Stimulated activated CD8-positive, alpha-beta memory T cell treated with anti-CD3 and anti-CD28 coated beads, Interleukin-7, amount 100 ng/mL, for 1 hour (primary cell): Measurements from ENCODE around the gene RBM19.
"Not testable (repeated sequence)": the region's sequence is repeated elsewhere in the genome, so short reads cannot be mapped to it uniquely, and the experiment has no call there.

Experiments used
- DNase-seq, 2 donors: peaks; one replicate each; pipeline ENCODE4 v3.0.0-alpha.2; 2020; ENCODE audit warnings: low read depth in 2 of 2

The RBM19 gene

GRCh38 chr12:113903381-113903863, 62.7 kb downstream of the RBM19 start:
- no peak for DNase-seq

- DNase-seq: not testable (repeated sequence)
Observed at GRCh38 chr12:113901319-113901718, 64.8 kb downstream of the RBM19 start.

DNA sequence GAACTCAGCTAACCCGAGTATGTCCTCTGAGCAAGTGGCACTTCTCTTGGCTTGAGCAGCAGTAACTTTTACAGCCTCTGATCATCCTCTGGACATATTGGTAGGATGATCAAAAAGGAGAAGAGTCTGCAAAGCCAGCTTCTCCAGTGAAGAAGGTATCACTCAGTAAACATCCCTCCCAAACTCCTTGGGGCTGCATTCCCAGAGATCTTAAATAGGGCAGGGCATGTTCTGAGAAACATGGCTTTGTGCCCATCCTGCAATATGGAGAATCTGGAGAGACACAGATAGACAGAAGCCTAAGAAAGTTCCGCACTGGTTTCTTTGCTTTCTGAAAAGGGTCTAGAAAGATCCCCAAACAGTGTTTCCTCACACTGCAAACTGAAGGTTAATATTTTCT, 65.4 kb downstream of the RBM19 start:
- no peak for DNase-seq

DNA sequence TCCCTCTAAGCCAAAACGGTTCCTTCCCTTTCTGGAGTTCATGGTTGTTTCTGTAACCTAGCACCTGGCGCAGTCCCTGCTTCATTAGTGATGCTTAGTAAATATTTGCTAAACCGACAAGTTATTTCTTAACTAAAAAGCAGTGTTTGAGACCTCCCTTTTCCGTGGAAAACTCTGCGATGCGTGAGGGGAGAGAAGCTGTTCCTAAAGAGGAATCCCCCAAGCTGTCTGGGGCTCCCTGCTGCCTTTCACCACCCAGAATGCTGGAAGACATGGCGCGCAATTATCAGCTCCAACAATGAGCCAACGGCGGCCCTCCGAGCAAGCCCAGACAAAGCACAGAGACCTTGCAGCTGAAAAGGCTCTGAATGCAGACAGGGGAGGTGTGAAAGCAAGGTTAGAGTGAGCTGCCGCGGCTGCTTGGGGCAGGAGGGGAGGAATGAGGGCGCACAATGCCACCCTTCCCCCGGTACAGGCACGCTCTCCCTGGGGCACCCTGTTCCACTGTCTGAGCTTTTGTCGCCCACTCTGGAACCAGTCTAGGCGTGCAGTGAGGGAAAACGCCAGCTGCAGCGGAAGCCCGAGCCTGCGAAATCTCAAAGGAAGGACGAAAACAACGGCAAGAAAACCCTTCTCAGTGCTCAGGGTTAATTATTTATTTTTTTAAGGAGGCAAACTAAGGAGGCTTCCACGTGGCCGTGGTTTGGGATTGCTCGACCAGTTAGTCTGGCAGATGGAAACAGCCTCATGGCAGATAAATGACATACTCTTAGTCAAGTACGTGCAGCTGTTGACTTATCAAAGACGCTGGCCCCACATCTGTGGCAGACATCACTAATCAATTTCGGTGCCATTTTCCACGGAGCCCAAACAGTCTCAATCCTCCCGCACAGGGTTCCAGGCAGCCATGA, 66.3 kb downstream of the RBM19 start:
- no peak for DNase-seq

DNA sequence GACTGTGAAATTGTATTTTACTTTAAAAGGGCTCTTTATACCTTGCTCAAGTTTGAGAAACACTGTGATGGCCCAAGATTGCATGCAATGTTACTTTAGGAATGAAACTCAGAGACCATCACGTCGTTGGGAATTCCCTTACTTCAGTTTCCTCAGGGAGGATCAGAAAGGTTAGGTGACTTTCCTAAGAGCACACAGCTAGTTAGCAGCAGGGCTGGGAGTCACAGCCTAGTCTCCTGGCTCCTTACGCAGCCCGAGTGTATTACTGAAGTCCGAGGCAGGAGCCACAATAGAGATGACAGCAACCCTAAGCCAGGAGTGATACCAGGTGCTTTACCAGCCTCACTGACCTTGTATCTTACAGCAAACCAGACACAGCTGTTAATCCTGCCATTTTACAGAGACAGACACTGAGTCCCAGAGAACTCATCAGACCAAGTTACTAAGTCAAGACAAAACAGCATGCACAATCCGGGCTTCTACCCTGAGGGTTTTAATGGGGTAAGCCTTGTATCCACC, 67.0 kb downstream of the RBM19 start:
- DNase-seq: no peak

- no peak for DNase-seq
Observed at GRCh38 chr12:113898466-113898865, 67.7 kb downstream of the RBM19 start.

- no peak for DNase-seq
Observed at GRCh38 chr12:113897406-113897805, 68.7 kb downstream of the RBM19 start.

GRCh38 chr12:113896841-113897240, 69.3 kb downstream of the RBM19 start:
- DNase-seq: no peak

DNA sequence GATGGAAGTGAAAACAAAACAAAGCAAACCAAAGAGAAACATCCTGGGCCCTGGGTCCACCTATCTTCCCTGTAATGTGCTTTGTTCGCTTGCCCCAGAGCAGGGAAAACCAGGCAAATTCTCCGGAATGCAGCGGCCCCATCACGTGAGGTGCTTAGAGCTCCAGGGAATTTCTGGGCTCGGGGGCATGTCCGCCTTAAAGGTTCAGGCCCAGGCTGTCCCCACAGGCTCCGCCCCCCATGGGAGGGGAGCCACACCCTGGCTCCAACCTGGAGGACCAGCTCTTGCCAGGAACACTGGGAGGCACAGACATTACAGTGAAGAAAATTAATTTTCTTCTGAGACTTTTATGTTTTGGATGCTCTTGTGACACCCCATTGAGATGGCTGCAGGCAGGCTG, 69.9 kb downstream of the RBM19 start:
- no peak for DNase-seq

DNA sequence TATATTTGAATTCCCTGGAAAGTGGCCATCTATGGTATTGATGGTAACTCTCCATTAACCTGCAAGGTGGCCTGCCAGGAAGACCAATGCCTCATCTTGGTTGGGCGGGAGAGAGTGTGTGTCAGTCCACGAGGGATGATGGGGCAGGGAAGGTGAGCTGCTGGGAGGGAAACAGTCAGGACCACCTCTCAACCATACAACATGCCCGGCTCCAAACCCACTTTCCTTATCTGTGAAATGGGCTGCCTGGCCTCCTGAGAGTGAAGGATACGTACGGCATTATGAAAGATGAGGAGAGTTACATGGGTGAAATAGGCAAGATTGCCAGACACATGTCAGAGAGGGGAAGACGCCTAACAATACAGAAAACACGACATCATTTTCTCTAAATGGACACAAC, 70.9 kb downstream of the RBM19 start:
- DNase-seq: no peak

GRCh38 chr12:113894697-113895096, 71.4 kb downstream of the RBM19 start:
- no peak for DNase-seq

DNA sequence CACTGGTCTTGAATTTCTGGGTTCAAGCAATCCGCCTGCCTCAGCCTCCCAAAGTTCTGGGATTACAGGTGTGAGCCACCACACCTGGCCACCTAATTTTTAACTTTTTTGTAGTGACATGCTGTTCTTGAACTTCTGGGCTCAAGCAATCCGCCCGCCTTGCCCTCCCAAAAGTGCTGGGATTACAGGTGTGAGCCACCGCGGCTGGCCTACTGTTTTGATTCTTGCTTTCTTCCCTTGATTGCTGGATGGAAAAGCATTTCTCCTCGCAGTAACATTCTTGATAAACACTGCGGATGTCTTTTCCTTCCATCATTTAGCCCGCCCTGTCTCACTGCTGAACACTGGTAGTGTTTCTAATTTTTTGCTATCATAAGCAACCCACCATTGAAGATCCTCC, 72.9 kb downstream of the RBM19 start:
- no peak for DNase-seq

DNA sequence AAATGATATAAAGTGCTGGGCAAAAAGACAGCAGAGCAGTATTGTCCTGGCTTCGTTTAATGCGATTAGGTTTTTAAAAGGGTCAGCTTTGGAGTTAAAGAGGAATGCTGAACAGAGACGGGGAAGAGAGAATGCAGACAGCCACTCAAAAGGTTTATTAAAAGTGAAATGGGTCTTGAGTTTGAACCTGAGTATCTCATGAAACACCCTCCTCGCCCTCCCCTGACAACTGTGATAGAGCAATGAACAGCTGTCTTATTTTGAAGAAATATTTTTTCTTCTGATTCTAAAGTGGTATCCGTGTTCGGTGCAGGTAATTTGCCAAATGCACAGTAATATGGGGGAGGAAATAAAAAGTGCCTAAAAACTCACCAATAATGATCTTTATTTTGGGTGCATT, 73.6 kb downstream of the RBM19 start:
- no peak for DNase-seq

GRCh38 chr12:113891739-113892520, 74.2 kb downstream of the RBM19 start:
- no peak for DNase-seq

- DNase-seq: no peak
Observed at GRCh38 chr12:113891167-113891692, 74.9 kb downstream of the RBM19 start.

DNA sequence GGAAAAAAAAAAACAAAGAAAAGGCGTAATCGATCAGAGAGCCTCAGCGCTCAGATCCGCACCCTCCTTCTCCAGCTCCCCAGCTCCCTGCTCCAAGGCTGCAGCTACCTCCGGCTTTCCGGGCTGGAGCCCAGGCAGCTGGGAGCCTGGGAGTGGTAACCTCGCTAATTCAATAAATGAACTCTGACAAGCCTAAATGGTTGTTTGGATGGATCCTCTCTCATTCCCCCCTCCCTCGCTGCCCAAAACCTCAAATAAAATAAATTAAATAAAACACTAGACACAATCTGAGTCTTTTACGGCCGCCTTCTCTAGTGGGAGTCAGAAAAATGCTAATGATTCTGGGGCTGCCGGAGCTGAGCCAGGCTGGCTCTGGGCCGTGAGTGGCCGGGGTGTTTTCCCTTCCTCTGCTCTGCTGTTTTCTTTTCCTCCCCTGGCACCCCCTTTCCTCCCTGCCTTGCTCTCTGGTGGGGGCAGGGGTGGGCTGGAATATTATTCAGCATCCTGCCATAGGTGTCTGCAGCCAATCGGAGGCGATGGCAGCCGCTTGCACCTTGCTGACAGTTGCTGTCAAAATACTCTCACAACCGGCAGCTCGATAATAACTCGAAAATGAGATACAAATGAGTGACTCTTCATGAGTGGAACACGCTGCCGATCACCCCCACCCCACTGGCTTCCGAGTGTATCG, 76.1 kb downstream of the RBM19 start:
- no peak for DNase-seq

GRCh38 chr12:113889076-113889475, 77.0 kb downstream of the RBM19 start:
- no peak for DNase-seq

DNA sequence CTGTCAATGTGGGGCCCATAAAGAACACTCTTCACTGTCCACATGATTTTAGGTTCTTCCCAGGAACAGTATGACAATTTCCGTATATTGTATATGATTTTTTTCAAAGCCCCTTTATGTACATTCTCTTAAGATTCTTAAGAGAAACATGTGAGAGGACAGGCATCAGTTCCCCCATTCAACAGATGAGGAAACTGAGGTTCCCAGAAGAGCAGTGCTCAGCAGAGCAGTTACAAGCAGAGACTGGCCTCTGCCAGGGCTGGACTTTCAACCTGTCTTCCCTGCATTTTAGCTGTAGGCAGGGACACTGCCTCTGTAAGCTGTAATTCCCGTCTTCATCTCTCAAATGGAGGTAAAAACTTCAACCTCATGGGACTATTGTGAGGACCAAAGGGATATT, 77.7 kb downstream of the RBM19 start:
- DNase-seq: no peak

- DNase-seq: no peak
Observed at GRCh38 chr12:113887906-113888305, 78.2 kb downstream of the RBM19 start.

- DNase-seq: no peak
Observed at GRCh38 chr12:113886721-113887120, 79.4 kb downstream of the RBM19 start.

DNA sequence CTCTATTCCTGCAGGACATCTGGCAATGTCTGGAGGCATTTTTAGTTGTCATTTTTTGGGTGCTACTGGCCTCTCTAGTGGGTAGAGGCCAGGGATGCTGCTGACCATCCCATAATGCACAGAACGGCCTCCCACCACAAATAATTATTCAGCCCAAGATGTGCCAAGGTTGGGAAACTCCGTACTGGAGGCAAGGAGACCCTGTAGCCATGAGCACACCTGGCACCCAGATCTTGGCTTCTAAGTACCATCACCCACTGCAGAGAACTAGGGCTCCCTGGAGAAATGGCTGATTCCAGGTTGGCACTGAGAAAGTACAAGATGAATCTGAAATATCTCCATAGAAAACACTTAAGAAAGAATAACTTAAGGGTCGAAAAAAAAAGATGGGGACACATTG, 81.7 kb downstream of the RBM19 start:
- DNase-seq: no peak

DNA sequence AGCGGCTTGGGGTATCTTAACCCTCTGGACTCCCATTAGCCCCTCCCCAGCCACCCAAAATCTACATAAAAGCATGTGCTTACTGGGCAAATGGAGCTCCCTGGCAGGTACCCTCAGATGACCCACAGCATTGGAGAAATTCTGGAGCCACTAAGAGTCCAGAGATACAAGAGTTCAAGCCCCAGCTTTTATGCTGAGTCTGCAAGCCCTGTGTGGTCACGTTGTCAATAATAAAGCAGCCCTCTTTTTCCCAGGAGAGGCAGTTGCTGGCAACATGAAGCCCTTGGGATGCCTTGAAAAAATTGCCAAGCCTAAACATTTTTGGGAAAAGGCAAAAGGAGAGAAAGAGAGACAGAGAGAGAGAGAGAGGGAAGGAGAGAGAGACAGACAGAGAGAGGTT, 83.4 kb downstream of the RBM19 start:
- DNase-seq: no peak
